Astrocyte (in vitro differentiated cells and primary cell): ENCODE measurements around the gene MAPKBP1.
"Not testable (repeated sequence)": the region's sequence is repeated elsewhere in the genome, so short reads cannot be mapped to it uniquely, and the experiment has no call there.

Experiments
- EZH2 ChIP-seq: IDR thresholded peaks from 2 replicates; pipeline ENCODE4 v1.6.1; 2012; ENCODE audit warnings: mild to moderate bottlenecking, low read length, inconsistent platforms; ENCODE audit not compliant: insufficient read depth
- TF ChIP-seq, protein P1 (sequence below): IDR thresholded peaks from 2 replicates; pipeline ENCODE4 v1.5.1; 2011; ENCODE audit warnings: low read depth, mild to moderate bottlenecking, inconsistent platforms, low read length, moderate library complexity; ENCODE audit not compliant: insufficient read depth

GRCh38 chr15:41735492-41735891, 38.8 kb upstream of the MAPKBP1 start:
- TF ChIP-seq, protein P1, sequence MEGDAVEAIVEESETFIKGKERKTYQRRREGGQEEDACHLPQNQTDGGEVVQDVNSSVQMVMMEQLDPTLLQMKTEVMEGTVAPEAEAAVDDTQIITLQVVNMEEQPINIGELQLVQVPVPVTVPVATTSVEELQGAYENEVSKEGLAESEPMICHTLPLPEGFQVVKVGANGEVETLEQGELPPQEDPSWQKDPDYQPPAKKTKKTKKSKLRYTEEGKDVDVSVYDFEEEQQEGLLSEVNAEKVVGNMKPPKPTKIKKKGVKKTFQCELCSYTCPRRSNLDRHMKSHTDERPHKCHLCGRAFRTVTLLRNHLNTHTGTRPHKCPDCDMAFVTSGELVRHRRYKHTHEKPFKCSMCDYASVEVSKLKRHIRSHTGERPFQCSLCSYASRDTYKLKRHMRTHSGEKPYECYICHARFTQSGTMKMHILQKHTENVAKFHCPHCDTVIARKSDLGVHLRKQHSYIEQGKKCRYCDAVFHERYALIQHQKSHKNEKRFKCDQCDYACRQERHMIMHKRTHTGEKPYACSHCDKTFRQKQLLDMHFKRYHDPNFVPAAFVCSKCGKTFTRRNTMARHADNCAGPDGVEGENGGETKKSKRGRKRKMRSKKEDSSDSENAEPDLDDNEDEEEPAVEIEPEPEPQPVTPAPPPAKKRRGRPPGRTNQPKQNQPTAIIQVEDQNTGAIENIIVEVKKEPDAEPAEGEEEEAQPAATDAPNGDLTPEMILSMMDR, result not testable (repeated sequence)
- not testable (repeated sequence) for TF ChIP-seq EZH2
